B cell (primary cell): ENCODE results near the gene EMILIN3.

Experiments used
- EZH2 ChIP-seq: IDR thresholded peaks from 2 replicates; pipeline ENCODE4 v1.6.1; 2012; ENCODE audit warnings: borderline replicate concordance, low read depth, mild to moderate bottlenecking, moderate library complexity, low read length; ENCODE audit not compliant: insufficient read depth, poor library complexity, severe bottlenecking
- TF ChIP-seq, protein P1 (sequence below): fragments of 200-600 bp; IDR thresholded peaks from one replicate; pipeline ENCODE4 v1.8.0; 2022; ENCODE audit warnings: antibody characterized with exemption, mild to moderate bottlenecking

DNA sequence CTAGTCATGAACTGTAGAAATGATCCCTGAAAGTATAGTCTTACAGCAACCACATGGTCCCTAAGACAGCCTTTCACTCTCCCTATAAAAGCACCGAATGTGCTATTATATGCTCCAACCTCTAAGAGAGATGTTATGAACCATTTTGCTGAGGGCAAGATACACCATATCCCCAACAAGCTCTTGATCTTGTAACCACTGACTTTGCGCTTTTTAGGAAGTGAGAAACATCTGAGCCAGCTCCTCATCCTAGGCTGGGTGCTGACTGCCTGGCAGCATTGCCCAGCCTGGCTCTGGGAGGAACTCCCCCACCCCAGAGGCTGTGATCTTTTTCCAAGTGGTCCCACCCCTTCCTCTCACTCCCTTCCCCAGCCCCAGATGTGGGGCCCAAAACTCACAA lies 3.1 kb upstream of the EMILIN3 start:
- TF ChIP-seq, protein P1, sequence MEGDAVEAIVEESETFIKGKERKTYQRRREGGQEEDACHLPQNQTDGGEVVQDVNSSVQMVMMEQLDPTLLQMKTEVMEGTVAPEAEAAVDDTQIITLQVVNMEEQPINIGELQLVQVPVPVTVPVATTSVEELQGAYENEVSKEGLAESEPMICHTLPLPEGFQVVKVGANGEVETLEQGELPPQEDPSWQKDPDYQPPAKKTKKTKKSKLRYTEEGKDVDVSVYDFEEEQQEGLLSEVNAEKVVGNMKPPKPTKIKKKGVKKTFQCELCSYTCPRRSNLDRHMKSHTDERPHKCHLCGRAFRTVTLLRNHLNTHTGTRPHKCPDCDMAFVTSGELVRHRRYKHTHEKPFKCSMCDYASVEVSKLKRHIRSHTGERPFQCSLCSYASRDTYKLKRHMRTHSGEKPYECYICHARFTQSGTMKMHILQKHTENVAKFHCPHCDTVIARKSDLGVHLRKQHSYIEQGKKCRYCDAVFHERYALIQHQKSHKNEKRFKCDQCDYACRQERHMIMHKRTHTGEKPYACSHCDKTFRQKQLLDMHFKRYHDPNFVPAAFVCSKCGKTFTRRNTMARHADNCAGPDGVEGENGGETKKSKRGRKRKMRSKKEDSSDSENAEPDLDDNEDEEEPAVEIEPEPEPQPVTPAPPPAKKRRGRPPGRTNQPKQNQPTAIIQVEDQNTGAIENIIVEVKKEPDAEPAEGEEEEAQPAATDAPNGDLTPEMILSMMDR: no peak
- TF ChIP-seq EZH2: no peak
